HepG2 (cell line): ENCODE data around the gene TRIM8. TPM values are rescaled to one million over a fixed set of nuclear protein-coding genes. Genes with fewer than 3 reads are reported as not detected.

Experiments used
- FOXM1 ChIP-seq: sonication (generic); formaldehyde crosslinking; IDR thresholded peaks from 2 replicates; pipeline ENCODE4 v1.5.0; 2020; ENCODE audit warnings: missing genetic modification reagents
- MAFG ChIP-seq: sonication (generic); formaldehyde crosslinking; IDR thresholded peaks from 2 replicates; pipeline ENCODE4 v1.5.1; 2020; ENCODE audit warnings: mild to moderate bottlenecking, missing genetic modification reagents
- MED13 ChIP-seq: sonication (generic); formaldehyde crosslinking; IDR thresholded peaks from 2 replicates; pipeline ENCODE4 v1.5.0; 2020; ENCODE audit warnings: missing genetic modification reagents
- REL ChIP-seq: sonication (generic); formaldehyde crosslinking; conservative IDR thresholded peaks from 2 replicates; pipeline ENCODE4 v1.8.0; 2022; ENCODE audit warnings: mild to moderate bottlenecking, missing genetic modification reagents, moderate library complexity
- SP2 ChIP-seq: sonication (generic); formaldehyde crosslinking; IDR thresholded peaks from 2 replicates; pipeline ENCODE4 v1.5.1; 2020; ENCODE audit warnings: mild to moderate bottlenecking, missing genetic modification reagents
- ZBTB1 ChIP-seq: sonication (generic); formaldehyde crosslinking; IDR thresholded peaks from 2 replicates; pipeline ENCODE4 v1.4.0; 2020; ENCODE audit warnings: missing genetic modification reagents, borderline replicate concordance
- ZFP62 ChIP-seq: sonication (generic); formaldehyde crosslinking; IDR thresholded peaks from 2 replicates; pipeline ENCODE4 v1.4.0; 2020; ENCODE audit warnings: missing genetic modification reagents
- ZNF274 ChIP-seq: sonication (generic); formaldehyde crosslinking; IDR thresholded peaks from 2 replicates; pipeline ENCODE4 v1.5.1; 2020; ENCODE audit warnings: mild to moderate bottlenecking, missing genetic modification reagents
- ZNF280D ChIP-seq: sonication (generic); formaldehyde crosslinking; IDR thresholded peaks from 2 replicates; pipeline ENCODE4 v1.5.1; 2020; ENCODE audit warnings: mild to moderate bottlenecking, missing genetic modification reagents
- ZNF281 ChIP-seq: sonication (generic); formaldehyde crosslinking; IDR thresholded peaks from 2 replicates; pipeline ENCODE4 v1.4.0; 2020; ENCODE audit warnings: missing genetic modification reagents, borderline replicate concordance
- ZNF496 ChIP-seq: sonication (generic); formaldehyde crosslinking; IDR thresholded peaks from 2 replicates; pipeline ENCODE4 v1.8.1; 2023; ENCODE audit warnings: mild to moderate bottlenecking, moderate library complexity, missing genetic modification reagents; ENCODE audit not compliant: insufficient replicate concordance
- ZNF639 ChIP-seq: conservative IDR thresholded peaks from 2 replicates; pipeline ENCODE4 v1.6.1; 2018; ENCODE audit warnings: missing genetic modification reagents
- ZNF691 ChIP-seq: sonication (generic); formaldehyde crosslinking; IDR thresholded peaks from 2 replicates; pipeline ENCODE4 v1.4.0; 2020; ENCODE audit warnings: missing genetic modification reagents, low read depth, mild to moderate bottlenecking, borderline replicate concordance
- polyA plus RNA-seq, 8 experiments: library from polyadenylated mRNA; depleted of rRNA in 3 of 8; stranded (reverse) in 7 of 8; unstranded in 1 of 8; fragments of >200 nt; fragmentation: Illumina TruSeq in 4 of 8; extraction: Trizol in 4 of 8; gene quantifications; 2 replicates each; pipeline versions ENCODE4 v1.2.1 to v1.2.3, GENCODE V29; 2011 to 2016; ENCODE audit warnings: low read depth in 4 of 8, missing spikeins in 1 of 8, mixed read lengths in 1 of 8; ENCODE audit not compliant: insufficient read depth in 1 of 8
- total RNA-seq, 5 experiments: library from RNA; depleted of rRNA; stranded (reverse); fragments of >200 nt; fragmentation: Illumina TruSeq; extraction: Trizol; gene quantifications; 2 replicates each; pipeline ENCODE4 v1.2.3, GENCODE V29; 2016; ENCODE audit warnings: low read depth in 1 of 5
- TF ChIP-seq, protein P1 (sequence below): sonication (generic); formaldehyde crosslinking; IDR thresholded peaks from 2 replicates; pipeline ENCODE4 v1.4.0; 2020; ENCODE audit warnings: mild to moderate bottlenecking, missing genetic modification reagents
- TF ChIP-seq, protein P2 (sequence below): sonication (generic); formaldehyde crosslinking; IDR thresholded peaks from 2 replicates; pipeline ENCODE4 v1.5.0; 2020; ENCODE audit warnings: missing genetic modification reagents
- TF ChIP-seq, protein P3 (sequence below): sonication (generic); formaldehyde crosslinking; IDR thresholded peaks from 2 replicates; pipeline ENCODE4 v1.4.0; 2020; ENCODE audit warnings: missing genetic modification reagents

The TRIM8 gene
- total and polyA plus RNA-seq, 2 of the 13 experiments (the other 11 are each of a cell fraction or from before 2014, with no cell fraction given): 38.9 to 66.5 TPM

GRCh38 chr10:102669206-102670064 is 25.2 kb downstream of the TRIM8 start (continued):
- TF ChIP-seq ZNF496 (CRISPR knock-in tag): no peak
- TF ChIP-seq FOXM1 (CRISPR knock-in tag): no peak
- TF ChIP-seq, protein P1, sequence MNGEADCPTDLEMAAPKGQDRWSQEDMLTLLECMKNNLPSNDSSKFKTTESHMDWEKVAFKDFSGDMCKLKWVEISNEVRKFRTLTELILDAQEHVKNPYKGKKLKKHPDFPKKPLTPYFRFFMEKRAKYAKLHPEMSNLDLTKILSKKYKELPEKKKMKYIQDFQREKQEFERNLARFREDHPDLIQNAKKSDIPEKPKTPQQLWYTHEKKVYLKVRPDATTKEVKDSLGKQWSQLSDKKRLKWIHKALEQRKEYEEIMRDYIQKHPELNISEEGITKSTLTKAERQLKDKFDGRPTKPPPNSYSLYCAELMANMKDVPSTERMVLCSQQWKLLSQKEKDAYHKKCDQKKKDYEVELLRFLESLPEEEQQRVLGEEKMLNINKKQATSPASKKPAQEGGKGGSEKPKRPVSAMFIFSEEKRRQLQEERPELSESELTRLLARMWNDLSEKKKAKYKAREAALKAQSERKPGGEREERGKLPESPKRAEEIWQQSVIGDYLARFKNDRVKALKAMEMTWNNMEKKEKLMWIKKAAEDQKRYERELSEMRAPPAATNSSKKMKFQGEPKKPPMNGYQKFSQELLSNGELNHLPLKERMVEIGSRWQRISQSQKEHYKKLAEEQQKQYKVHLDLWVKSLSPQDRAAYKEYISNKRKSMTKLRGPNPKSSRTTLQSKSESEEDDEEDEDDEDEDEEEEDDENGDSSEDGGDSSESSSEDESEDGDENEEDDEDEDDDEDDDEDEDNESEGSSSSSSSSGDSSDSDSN (CRISPR knock-in tag): peak; percentile 35
- TF ChIP-seq, protein P2, sequence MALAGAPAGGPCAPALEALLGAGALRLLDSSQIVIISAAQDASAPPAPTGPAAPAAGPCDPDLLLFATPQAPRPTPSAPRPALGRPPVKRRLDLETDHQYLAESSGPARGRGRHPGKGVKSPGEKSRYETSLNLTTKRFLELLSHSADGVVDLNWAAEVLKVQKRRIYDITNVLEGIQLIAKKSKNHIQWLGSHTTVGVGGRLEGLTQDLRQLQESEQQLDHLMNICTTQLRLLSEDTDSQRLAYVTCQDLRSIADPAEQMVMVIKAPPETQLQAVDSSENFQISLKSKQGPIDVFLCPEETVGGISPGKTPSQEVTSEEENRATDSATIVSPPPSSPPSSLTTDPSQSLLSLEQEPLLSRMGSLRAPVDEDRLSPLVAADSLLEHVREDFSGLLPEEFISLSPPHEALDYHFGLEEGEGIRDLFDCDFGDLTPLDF: 0 out of 2 replicates have a peak, but pooled peaks have one; percentile 29
- TF ChIP-seq ZNF639 (CRISPR knock-in tag): no peak
- no peak for TF ChIP-seq MED13 (CRISPR knock-in tag)
- no peak; the same call in 1 of the 2 replicates for TF ChIP-seq ZNF274 (CRISPR knock-in tag)
- TF ChIP-seq REL (CRISPR knock-in tag): no peak
- no peak for TF ChIP-seq ZBTB1 (CRISPR knock-in tag)
- TF ChIP-seq ZFP62 (CRISPR knock-in tag): no peak
- TF ChIP-seq MAFG (CRISPR knock-in tag): no peak
- TF ChIP-seq ZNF691 (CRISPR knock-in tag): no peak
- TF ChIP-seq SP2 (CRISPR knock-in tag): no peak
- TF ChIP-seq, protein P3, sequence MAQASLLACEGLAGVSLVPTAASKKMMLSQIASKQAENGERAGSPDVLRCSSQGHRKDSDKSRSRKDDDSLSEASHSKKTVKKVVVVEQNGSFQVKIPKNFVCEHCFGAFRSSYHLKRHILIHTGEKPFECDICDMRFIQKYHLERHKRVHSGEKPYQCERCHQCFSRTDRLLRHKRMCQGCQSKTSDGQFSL (CRISPR knock-in tag): no peak
- no peak for TF ChIP-seq ZNF281 (CRISPR knock-in tag)
- TF ChIP-seq ZNF280D (CRISPR knock-in tag): no peak
